HCT116 (cell line): Measurements from ENCODE around the gene ACVRL1. TPM values are rescaled to one million over a fixed set of nuclear protein-coding genes. Genes with fewer than 3 reads are reported as not detected.

Experiments
- ATAC-seq: fragments of 200-7000 bp; cut with Tn5 transposase; 2 replicates; pipeline ENCODE4 v1.9.1; 2020; ENCODE audit warnings: mild to moderate bottlenecking, moderate library complexity
- BruUV-seq: library from RNA; stranded (reverse); fragments of 400-500 nt; replicated peaks from 2 replicates; lab custom pipeline; 2021; lab: Mats Ljungman, UMichigan
- CTCF ChIA-PET: fragments of 300-600 bp; sonication (Branson Sonifier 250); formaldehyde crosslinking; loops from one replicate; lab custom pipeline; 2021; ENCODE audit warnings: antibody characterized with exemption; lab: Charles Lee
- POLR2A ChIA-PET: fragments of 300-600, 350-600 bp; sonication (Branson Sonifier 250); formaldehyde crosslinking; loops from one replicate; lab custom pipeline; 2021; ENCODE audit warnings: antibody characterized with exemption; lab: Charles Lee
- RAD21 ChIA-PET, 2 experiments: fragments of 300-600 bp; sonication (Branson Sonifier 250); formaldehyde crosslinking; loops; one replicate each; lab custom pipeline; 2023; ENCODE audit warnings: low total read pairs in 2 of 2; ENCODE audit not compliant: uncharacterized antibody in 2 of 2, unreplicated experiment in 2 of 2, low non-redundant PET in 1 of 2; lab: Charles Lee
- DNase-seq: peaks from one replicate; pipeline ENCODE4 v3.0.0-alpha.2; 2010; ENCODE audit warnings: low read depth, low spot score
- H2AFZ ChIP-seq: fragments of 200-600 bp; shearing (Covaris generic), sonication (generic); 2 replicates; pipeline ENCODE4 v1.6.1; 2017; ENCODE audit warnings: low read depth, mixed run types, mixed read lengths, antibody characterized with exemption, low read length; ENCODE audit not compliant: poor library complexity, severe bottlenecking
- H3K27ac ChIP-seq: 2 replicates; pipeline ENCODE4 v1.5.1; 2012; ENCODE audit warnings: low read depth, low read length
- H3K27me3 ChIP-seq: fragments of 200-600 bp; sonication (generic); 2 replicates; pipeline ENCODE4 v1.6.1; 2016; ENCODE audit warnings: mixed run types, low read length, mixed read lengths; ENCODE audit not compliant: insufficient read depth
- H3K36me3 ChIP-seq, 2 experiments: fragments of 200-500 bp in 1 of 2; fragments of 200-600 bp in 1 of 2; sonication (Bioruptor generic) in 1 of 2; sonication (generic) in 1 of 2; 2 replicates each; pipeline versions ENCODE4 v1.5.1 to v1.6.1; 2014 to 2016; ENCODE audit warnings: low read length in 2 of 2, inconsistent platforms in 1 of 2, mixed read lengths in 1 of 2, mixed run types in 1 of 2; ENCODE audit not compliant: insufficient read depth in 2 of 2, control insufficient read depth in 1 of 2
- H3K4me1 ChIP-seq, 2 experiments: fragments of 200-600 bp in 1 of 2; sonication (generic) in 1 of 2; 2 replicates each; pipeline versions ENCODE4 v1.5.1 to v1.6.1; 2012 to 2017; ENCODE audit warnings: low read length in 2 of 2, inconsistent platforms in 1 of 2, mild to moderate bottlenecking in 1 of 2, mixed read lengths in 1 of 2, mixed run types in 1 of 2, moderate library complexity in 1 of 2; ENCODE audit not compliant: insufficient read depth in 2 of 2, control insufficient read depth in 1 of 2
- H3K4me2 ChIP-seq: fragments of 200-600 bp; sonication (generic); 2 replicates; pipeline ENCODE4 v1.6.1; 2017; ENCODE audit warnings: mixed run types, low read length, mixed read lengths
- H3K4me3 ChIP-seq, 2 experiments: fragments of 200-600 bp in 1 of 2; sonication (generic) in 1 of 2; replicated peaks in 1 of 2; 2 replicates each; pipeline ENCODE4 v1.5.1; 2011 to 2016; ENCODE audit warnings: low read length in 2 of 2, control low read depth in 1 of 2, low read depth in 1 of 2, mild to moderate bottlenecking in 1 of 2, mixed read lengths in 1 of 2, mixed run types in 1 of 2
- H3K79me2 ChIP-seq: fragments of 200-600 bp; sonication (generic); 2 replicates; pipeline ENCODE4 v1.6.1; 2017; ENCODE audit warnings: mild to moderate bottlenecking, mixed run types, low read length, moderate library complexity, mixed read lengths; ENCODE audit not compliant: insufficient read depth
- H3K9ac ChIP-seq: fragments of 200-600 bp; sonication (generic); 2 replicates; pipeline ENCODE4 v1.6.1; 2016; ENCODE audit warnings: low read length, mixed read lengths
- H3K9me2 ChIP-seq: fragments of 200-600 bp; sonication (generic), shearing (Covaris generic); 2 replicates; pipeline ENCODE4 v1.6.1; 2017; ENCODE audit warnings: mixed run types, mild to moderate bottlenecking, moderate library complexity; ENCODE audit not compliant: insufficient read depth
- H3K9me3 ChIP-seq, 2 experiments: fragments of 200-500 bp in 1 of 2; fragments of 200-600 bp in 1 of 2; sonication (Bioruptor generic) in 1 of 2; sonication (generic) in 1 of 2; 2 replicates each; pipeline ENCODE4 v1.6.1; 2014 to 2017; ENCODE audit warnings: low read length in 2 of 2, mixed read lengths in 2 of 2, inconsistent platforms in 1 of 2, low read depth in 1 of 2, mild to moderate bottlenecking in 1 of 2, mixed run types in 1 of 2, moderate library complexity in 1 of 2; ENCODE audit not compliant: control insufficient read depth in 1 of 2, insufficient read depth in 1 of 2
- H4K20me1 ChIP-seq: fragments of 200-600 bp; sonication (generic), shearing (Covaris generic); 2 replicates; pipeline ENCODE4 v1.6.1; 2017; ENCODE audit warnings: mixed run types, mild to moderate bottlenecking, moderate library complexity; ENCODE audit not compliant: insufficient read depth
- CBX3 ChIP-seq: IDR thresholded peaks from 2 replicates; pipeline ENCODE4 v1.6.1; 2012; ENCODE audit warnings: low read depth
- CEBPB ChIP-seq: IDR thresholded peaks from 2 replicates; pipeline ENCODE4 v1.6.1; 2012; ENCODE audit warnings: low read depth
- EGR1 ChIP-seq: IDR thresholded peaks from 2 replicates; pipeline ENCODE4 v1.6.1; 2012; ENCODE audit warnings: low read depth
- ELF1 ChIP-seq: IDR thresholded peaks from 2 replicates; pipeline ENCODE4 v1.6.1; 2012; ENCODE audit warnings: low read depth, borderline replicate concordance
- EZH2 ChIP-seq: fragments of 200-600 bp; sonication (generic); IDR thresholded peaks from 2 replicates; pipeline ENCODE4 v1.6.1; 2017; ENCODE audit warnings: antibody characterized with exemption, mixed run types
- EZH2phosphoT487 ChIP-seq: fragments of 200-600 bp; IDR thresholded peaks from 2 replicates; pipeline ENCODE4 v1.6.1; 2018; ENCODE audit warnings: antibody characterized with exemption, borderline replicate concordance
- FOSL1 ChIP-seq: IDR thresholded peaks from 2 replicates; pipeline ENCODE4 v1.6.1; 2012; ENCODE audit warnings: low read depth
- POLR2A ChIP-seq: IDR thresholded peaks from 2 replicates; pipeline ENCODE4 v1.7.0; 2011; ENCODE audit warnings: borderline replicate concordance; ENCODE audit not compliant: insufficient read depth, insufficient read length; ENCODE audit errors: extremely low read depth
- POLR2AphosphoS5 ChIP-seq: IDR thresholded peaks from 2 replicates; pipeline ENCODE4 v1.6.1; 2011; ENCODE audit warnings: mild to moderate bottlenecking, low read depth, low read length, moderate library complexity
- RAD21 ChIP-seq: IDR thresholded peaks from 2 replicates; pipeline ENCODE4 v1.6.1; 2012; ENCODE audit warnings: low read depth, mild to moderate bottlenecking
- SIN3A ChIP-seq: IDR thresholded peaks from 2 replicates; pipeline ENCODE4 v1.6.1; 2012; ENCODE audit warnings: low read depth
- SRF ChIP-seq: IDR thresholded peaks from 2 replicates; pipeline ENCODE4 v1.6.1; 2012; ENCODE audit warnings: low read depth
- TCF7L2 ChIP-seq: IDR thresholded peaks from 2 replicates; pipeline ENCODE4 v1.7.0; 2011; ENCODE audit warnings: borderline replicate concordance, inconsistent platforms; ENCODE audit not compliant: insufficient read depth, insufficient read length; ENCODE audit errors: extremely low read depth
- YY1 ChIP-seq: IDR thresholded peaks from 2 replicates; pipeline ENCODE4 v1.6.1; 2011; ENCODE audit warnings: low read length, low read depth, moderate library complexity, mild to moderate bottlenecking; ENCODE audit not compliant: insufficient replicate concordance; ENCODE audit errors: extremely low read depth
- ZFX ChIP-seq: fragments of 450-650 bp; IDR thresholded peaks from 2 replicates; pipeline ENCODE4 v1.6.1; 2017
- ZNF274 ChIP-seq: fragments of 200-500 bp; sonication (Bioruptor generic); IDR thresholded peaks from 2 replicates; pipeline ENCODE4 v1.6.1; 2014; ENCODE audit warnings: mild to moderate bottlenecking, low read depth, low read length, inconsistent platforms
- intact Hi-C: fragments of 100-400 bp; cut with micrococcal nuclease; formaldehyde crosslinking; loops from 2 replicates; pipeline ENCODE4 v1.10.0; 2022
- total RNA-seq: library from RNA; stranded (reverse); gene quantifications from one replicate; pipeline ENCODE4 v1.2.1, GENCODE V29; 2021; ENCODE audit not compliant: unreplicated experiment
- TF ChIP-seq, protein P1 (sequence below): IDR thresholded peaks from 2 replicates; pipeline ENCODE4 v1.6.1; 2012
- TF ChIP-seq, protein P2 (sequence below): IDR thresholded peaks from 2 replicates; pipeline ENCODE4 v1.6.1; 2012
- TF ChIP-seq, protein P3 (sequence below), 3 experiments: fragments of 200-600 bp in 1 of 3; sonication (generic) in 1 of 3; IDR thresholded peaks in 2 of 3; conservative IDR thresholded peaks in 1 of 3; 2 replicates each; pipeline ENCODE4 v1.5.1; 2012 to 2017; ENCODE audit warnings: low read depth in 2 of 3, low read length in 2 of 3, antibody characterized with exemption in 1 of 3, borderline replicate concordance in 1 of 3, control low read depth in 1 of 3, mild to moderate bottlenecking in 1 of 3, mixed read lengths in 1 of 3, mixed run types in 1 of 3, moderate library complexity in 1 of 3; ENCODE audit not compliant: insufficient read depth in 1 of 3
- TF ChIP-seq, protein P4 (sequence below): IDR thresholded peaks from 2 replicates; pipeline ENCODE4 v1.6.1; 2012; ENCODE audit warnings: low read depth

ACVRL1 gene
- total RNA-seq, 1 experiment from 2014 or later, result 2.5 TPM

DNA sequence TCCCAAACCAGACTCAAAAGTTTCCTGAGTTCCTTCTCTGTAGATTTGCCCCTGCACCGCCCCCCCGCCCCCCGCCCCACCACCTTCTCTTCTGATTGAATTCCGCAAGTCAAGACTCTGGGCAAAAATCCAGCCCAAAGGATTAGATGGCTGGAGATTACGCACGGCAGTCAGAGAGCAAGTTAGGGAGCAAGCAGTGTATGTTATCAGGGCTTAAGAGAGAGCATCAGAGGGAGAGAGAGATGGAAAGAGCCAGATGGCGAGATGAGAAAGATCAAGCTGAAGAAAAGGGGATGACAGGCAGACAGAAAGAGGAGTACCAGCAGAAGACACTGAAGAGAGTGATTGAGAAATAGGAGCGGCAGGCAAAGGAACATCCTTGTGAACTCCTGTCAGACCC is 33.3 kb upstream of the ACVRL1 start:
- no peak for ATAC-seq
- DNase-seq, result no peak
- Histone ChIP-seq H3K27me3 (no peaks in the 10 kb centered on the region), H3K4me1 (no peaks in the 10 kb centered on the region), H3K36me3 (no peaks in the 10 kb centered on the region), H2AFZ (no peak overlapping the region), H3K4me2 (no peak overlapping the region), H3K9me3 (no peaks in the 10 kb centered on the region), H3K27ac (no peak overlapping the region), H3K79me2 (no peaks in the 10 kb centered on the region), H3K4me3 (no peak overlapping the region), H4K20me1 (no peaks in the 10 kb centered on the region), H3K9me2 (no peaks in the 10 kb centered on the region), H3K9ac (no peak overlapping the region)
- CTCF ChIA-PET, result interaction anchor here (1.0 to 3.9 kb wide), 3 partner anchors 50 to 472 kb away, joined by 3 to 55 read pairs (median 5); no protein-coding TSS in a partner anchor
- no TSS peak for BruUV-seq
- TF ChIP-seq EGR1 (no peak), ZFX (no peak), CBX3 (no peak), SIN3A (no peak), SRF (no peak), YY1 (no peak), FOSL1 (no peak), ELF1 (no peak), EZH2phosphoT487 (no peak), RAD21 (no peak), POLR2AphosphoS5 (no peak), EZH2 (no peak), TCF7L2 (no peak), POLR2A (no peak), ZNF274 (no peak), CEBPB (no peak)
- TF ChIP-seq, protein P1, sequence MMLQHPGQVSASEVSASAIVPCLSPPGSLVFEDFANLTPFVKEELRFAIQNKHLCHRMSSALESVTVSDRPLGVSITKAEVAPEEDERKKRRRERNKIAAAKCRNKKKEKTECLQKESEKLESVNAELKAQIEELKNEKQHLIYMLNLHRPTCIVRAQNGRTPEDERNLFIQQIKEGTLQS, result no peak
- TF ChIP-seq, protein P2, sequence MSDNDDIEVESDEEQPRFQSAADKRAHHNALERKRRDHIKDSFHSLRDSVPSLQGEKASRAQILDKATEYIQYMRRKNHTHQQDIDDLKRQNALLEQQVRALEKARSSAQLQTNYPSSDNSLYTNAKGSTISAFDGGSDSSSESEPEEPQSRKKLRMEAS, result no peak
- TF ChIP-seq, protein P3, sequence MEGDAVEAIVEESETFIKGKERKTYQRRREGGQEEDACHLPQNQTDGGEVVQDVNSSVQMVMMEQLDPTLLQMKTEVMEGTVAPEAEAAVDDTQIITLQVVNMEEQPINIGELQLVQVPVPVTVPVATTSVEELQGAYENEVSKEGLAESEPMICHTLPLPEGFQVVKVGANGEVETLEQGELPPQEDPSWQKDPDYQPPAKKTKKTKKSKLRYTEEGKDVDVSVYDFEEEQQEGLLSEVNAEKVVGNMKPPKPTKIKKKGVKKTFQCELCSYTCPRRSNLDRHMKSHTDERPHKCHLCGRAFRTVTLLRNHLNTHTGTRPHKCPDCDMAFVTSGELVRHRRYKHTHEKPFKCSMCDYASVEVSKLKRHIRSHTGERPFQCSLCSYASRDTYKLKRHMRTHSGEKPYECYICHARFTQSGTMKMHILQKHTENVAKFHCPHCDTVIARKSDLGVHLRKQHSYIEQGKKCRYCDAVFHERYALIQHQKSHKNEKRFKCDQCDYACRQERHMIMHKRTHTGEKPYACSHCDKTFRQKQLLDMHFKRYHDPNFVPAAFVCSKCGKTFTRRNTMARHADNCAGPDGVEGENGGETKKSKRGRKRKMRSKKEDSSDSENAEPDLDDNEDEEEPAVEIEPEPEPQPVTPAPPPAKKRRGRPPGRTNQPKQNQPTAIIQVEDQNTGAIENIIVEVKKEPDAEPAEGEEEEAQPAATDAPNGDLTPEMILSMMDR (IDR thresholded peaks at IDR 0.05 in 2 of 3, conservative IDR thresholded peaks at IDR 0.05 in 1 of 3; ENCODE audit: borderline replicate concordance in 1 of 3, insufficient read depth in 1 of 3, low read depth in 2 of 3, low read length in 2 of 3), result no peak
- TF ChIP-seq, protein P4, sequence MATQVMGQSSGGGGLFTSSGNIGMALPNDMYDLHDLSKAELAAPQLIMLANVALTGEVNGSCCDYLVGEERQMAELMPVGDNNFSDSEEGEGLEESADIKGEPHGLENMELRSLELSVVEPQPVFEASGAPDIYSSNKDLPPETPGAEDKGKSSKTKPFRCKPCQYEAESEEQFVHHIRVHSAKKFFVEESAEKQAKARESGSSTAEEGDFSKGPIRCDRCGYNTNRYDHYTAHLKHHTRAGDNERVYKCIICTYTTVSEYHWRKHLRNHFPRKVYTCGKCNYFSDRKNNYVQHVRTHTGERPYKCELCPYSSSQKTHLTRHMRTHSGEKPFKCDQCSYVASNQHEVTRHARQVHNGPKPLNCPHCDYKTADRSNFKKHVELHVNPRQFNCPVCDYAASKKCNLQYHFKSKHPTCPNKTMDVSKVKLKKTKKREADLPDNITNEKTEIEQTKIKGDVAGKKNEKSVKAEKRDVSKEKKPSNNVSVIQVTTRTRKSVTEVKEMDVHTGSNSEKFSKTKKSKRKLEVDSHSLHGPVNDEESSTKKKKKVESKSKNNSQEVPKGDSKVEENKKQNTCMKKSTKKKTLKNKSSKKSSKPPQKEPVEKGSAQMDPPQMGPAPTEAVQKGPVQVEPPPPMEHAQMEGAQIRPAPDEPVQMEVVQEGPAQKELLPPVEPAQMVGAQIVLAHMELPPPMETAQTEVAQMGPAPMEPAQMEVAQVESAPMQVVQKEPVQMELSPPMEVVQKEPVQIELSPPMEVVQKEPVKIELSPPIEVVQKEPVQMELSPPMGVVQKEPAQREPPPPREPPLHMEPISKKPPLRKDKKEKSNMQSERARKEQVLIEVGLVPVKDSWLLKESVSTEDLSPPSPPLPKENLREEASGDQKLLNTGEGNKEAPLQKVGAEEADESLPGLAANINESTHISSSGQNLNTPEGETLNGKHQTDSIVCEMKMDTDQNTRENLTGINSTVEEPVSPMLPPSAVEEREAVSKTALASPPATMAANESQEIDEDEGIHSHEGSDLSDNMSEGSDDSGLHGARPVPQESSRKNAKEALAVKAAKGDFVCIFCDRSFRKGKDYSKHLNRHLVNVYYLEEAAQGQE, result no peak
- RAD21 ChIA-PET, result no interaction called here
- POLR2A ChIA-PET, result no interaction called here
- intact Hi-C loops, result no loop called here
